Right renal cortex interstitium (tissue), 3 donors: Measurements from ENCODE around the gene VTI1A. TPM values are rescaled to one million over a fixed set of nuclear protein-coding genes. Genes with fewer than 3 reads are reported as not detected.
"Not testable (repeated sequence)": the region's sequence is repeated elsewhere in the genome, so short reads cannot be mapped to it uniquely, and the experiment has no call there.

Source experiments
- DNase-seq, 3 donors: peaks; one replicate each; pipeline ENCODE4 v3.0.0-alpha.2; 2013; ENCODE audit warnings: low read depth in 3 of 3, low spot score in 2 of 3
- polyA plus RNA-seq, 3 donors: library from polyadenylated mRNA; unstranded; fragments of 120-200 nt; gene quantifications; one replicate each; pipeline ENCODE4 v1.2.1, GENCODE V29; 2013; ENCODE audit not compliant: insufficient read length in 3 of 3

The VTI1A gene
- polyA plus RNA-seq, 3 donors, result 22.3 to 24.8 (median 23.8) TPM

GRCh38 chr10:112842832-112843360 is 395.9 kb downstream of the VTI1A start:
- peak in 1 of 3 donors; percentile 52 for DNase-seq

GRCh38 chr10:112843623-112844022 is 396.6 kb downstream of the VTI1A start:
- no peak for DNase-seq

GRCh38 chr10:112844681-112845544 is 397.9 kb downstream of the VTI1A start:
- no peak for DNase-seq

- no peak for DNase-seq
Measured at GRCh38 chr10:112847778-112848177, 400.8 kb downstream of the VTI1A start.

- no peak for DNase-seq
Measured at GRCh38 chr10:112848228-112848627, 401.2 kb downstream of the VTI1A start.

GRCh38 chr10:112848868-112849430 is 401.9 kb downstream of the VTI1A start:
- DNase-seq, result no peak

GRCh38 chr10:112849546-112849945 is 402.5 kb downstream of the VTI1A start:
- no peak for DNase-seq

GRCh38 chr10:112851181-112851580 is 404.2 kb downstream of the VTI1A start:
- DNase-seq, result no peak

GRCh38 chr10:112851588-112852211 is 404.7 kb downstream of the VTI1A start:
- DNase-seq, result no peak

GRCh38 chr10:112852306-112852705 is 405.3 kb downstream of the VTI1A start:
- no peak for DNase-seq

GRCh38 chr10:112855134-112855533 is 408.1 kb downstream of the VTI1A start:
- DNase-seq, result no peak

- no peak for DNase-seq
Measured at GRCh38 chr10:112857493-112857892, 410.5 kb downstream of the VTI1A start.

GRCh38 chr10:112858986-112859651 is 412.1 kb downstream of the VTI1A start:
- DNase-seq, result no peak

- no peak for DNase-seq
Measured at GRCh38 chr10:112859793-112860192, 412.8 kb downstream of the VTI1A start.

- not testable (repeated sequence) for DNase-seq
Measured at GRCh38 chr10:112863461-112863860, 416.4 kb downstream of the VTI1A start.

Other genes starting within 250 kb of the VTI1A start
- not detected for gene TECTB, start 163.8 kb upstream of the VTI1A start, polyA plus RNA-seq
- gene ACSL5, start 73.1 kb upstream of the VTI1A start, polyA plus RNA-seq, result 1 to 10 TPM; 3.7 to 5.1 (median 5.1) TPM
- gene ZDHHC6, start 301 bp upstream of the VTI1A start, polyA plus RNA-seq, result 10 to 100 TPM; 65.7 to 69.0 (median 66.4) TPM